AG04450 (cell line): ENCODE measurements around the gene LEFTY2. TPM values are rescaled to one million over a fixed set of nuclear protein-coding genes. Genes with fewer than 3 reads are reported as not detected.
A peak's percentile ranks its signal among the peaks of the same experiment; 100 is the strongest.

Experiments
- CTCF ChIA-PET: fragments of 300-600, 350-600 bp; formaldehyde crosslinking; extraction: SDS; loops from one replicate; lab custom pipeline; 2022; ENCODE audit warnings: antibody characterized with exemption, inconsistent platforms; lab: Charles Lee
- POLR2A ChIA-PET: fragments of 350-600 bp; formaldehyde crosslinking; extraction: SDS; loops from one replicate; lab custom pipeline; 2021; ENCODE audit warnings: antibody characterized with exemption, inconsistent platforms; lab: Yijun Ruan, JAX
- DNase-seq: peaks from one replicate; pipeline ENCODE4 v3.0.0-alpha.2; 2011; ENCODE audit warnings: low read depth, low spot score
- H3K27ac ChIP-seq: one replicate; pipeline ENCODE4 v1.5.1; 2012; ENCODE audit warnings: low read depth, low read length, control low read depth
- H3K27me3 ChIP-seq: one replicate; pipeline ENCODE4 v1.6.0; 2012; ENCODE audit warnings: low read length; ENCODE audit not compliant: control insufficient read depth, insufficient read depth
- H3K4me3 ChIP-seq: 2 replicates; pipeline ENCODE4 v1.5.1; 2011; ENCODE audit warnings: mild to moderate bottlenecking, low read depth, low read length, control low read depth
- H3K9me3 ChIP-seq: 2 replicates; pipeline ENCODE4 v1.5.1; 2012; ENCODE audit warnings: low read length; ENCODE audit not compliant: control insufficient read depth, insufficient read depth
- polyA plus RNA-seq: library from polyadenylated mRNA; depleted of rRNA; stranded (reverse); fragments of >200 nt; gene quantifications from 2 replicates; pipeline ENCODE4 v1.2.3, GENCODE V29; 2011
- TF ChIP-seq, protein P1 (sequence below): IDR thresholded peaks from 2 replicates; pipeline ENCODE4 v1.5.1; 2011; ENCODE audit warnings: low read depth, low read length, control low read depth, inconsistent platforms

Gene LEFTY2
- polyA plus RNA-seq, 1 experiment: not detected

DNA sequence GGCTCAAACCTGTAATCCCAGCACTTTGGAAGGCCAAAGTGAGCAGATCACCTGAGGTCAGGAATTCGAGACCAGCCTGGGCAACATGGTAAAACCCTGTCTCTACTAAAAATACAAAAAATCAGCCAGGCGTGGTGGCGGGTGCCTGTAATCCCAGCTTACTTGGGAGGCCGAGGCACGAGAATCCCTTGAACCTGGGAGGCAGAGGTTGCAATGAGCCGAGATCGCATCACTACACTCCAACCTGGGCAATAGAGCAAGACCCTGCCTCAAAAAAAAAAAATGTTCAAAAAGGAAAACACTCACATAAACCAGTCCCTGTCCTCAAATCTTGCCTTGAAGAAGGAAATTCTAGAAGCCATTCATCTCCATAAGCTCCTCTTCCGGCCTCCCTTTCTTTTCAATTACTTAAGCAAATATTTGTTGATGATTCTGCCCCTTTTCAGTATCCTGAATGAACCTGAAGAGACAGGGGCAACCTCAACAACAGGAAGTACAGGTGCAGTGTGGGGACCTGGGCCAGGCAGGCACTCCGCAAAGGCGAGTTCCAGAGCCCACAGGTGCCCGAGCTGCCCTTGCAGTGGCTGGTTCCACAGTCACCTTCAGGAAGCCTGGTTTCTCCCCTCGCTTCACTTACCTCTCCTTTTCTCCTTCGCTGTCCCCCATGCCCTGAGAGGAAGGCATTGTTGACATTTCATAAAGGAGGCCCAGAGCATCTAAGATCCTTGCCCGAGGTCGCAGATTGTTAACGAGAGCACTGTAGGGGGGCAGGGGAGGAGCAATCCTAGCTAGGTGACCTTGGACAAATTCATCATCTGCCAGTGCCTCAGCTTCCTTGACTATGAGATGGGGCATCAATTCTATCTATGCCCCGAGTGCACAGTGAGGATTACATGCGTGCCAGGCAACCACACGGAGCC lies 43.2 kb downstream of the LEFTY2 start:
- no peak overlapping the region for H3K27ac ChIP-seq
- DNase-seq: no peak
- H3K27me3 ChIP-seq: no peaks in the 10 kb centered on the region
- ChIA-PET CTCF (interaction anchor here (0.6 to 2.2 kb wide), 5 partner anchors 14 to 423 kb away, joined by 3 to 8 read pairs (median 3); partner anchors contain the start of gene TMEM63A), POLR2A (no interaction called here)
- H3K4me3 ChIP-seq: no peak overlapping the region
- TF ChIP-seq, protein P1, sequence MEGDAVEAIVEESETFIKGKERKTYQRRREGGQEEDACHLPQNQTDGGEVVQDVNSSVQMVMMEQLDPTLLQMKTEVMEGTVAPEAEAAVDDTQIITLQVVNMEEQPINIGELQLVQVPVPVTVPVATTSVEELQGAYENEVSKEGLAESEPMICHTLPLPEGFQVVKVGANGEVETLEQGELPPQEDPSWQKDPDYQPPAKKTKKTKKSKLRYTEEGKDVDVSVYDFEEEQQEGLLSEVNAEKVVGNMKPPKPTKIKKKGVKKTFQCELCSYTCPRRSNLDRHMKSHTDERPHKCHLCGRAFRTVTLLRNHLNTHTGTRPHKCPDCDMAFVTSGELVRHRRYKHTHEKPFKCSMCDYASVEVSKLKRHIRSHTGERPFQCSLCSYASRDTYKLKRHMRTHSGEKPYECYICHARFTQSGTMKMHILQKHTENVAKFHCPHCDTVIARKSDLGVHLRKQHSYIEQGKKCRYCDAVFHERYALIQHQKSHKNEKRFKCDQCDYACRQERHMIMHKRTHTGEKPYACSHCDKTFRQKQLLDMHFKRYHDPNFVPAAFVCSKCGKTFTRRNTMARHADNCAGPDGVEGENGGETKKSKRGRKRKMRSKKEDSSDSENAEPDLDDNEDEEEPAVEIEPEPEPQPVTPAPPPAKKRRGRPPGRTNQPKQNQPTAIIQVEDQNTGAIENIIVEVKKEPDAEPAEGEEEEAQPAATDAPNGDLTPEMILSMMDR: no peak
- H3K9me3 ChIP-seq: no peaks in the 10 kb centered on the region

DNA sequence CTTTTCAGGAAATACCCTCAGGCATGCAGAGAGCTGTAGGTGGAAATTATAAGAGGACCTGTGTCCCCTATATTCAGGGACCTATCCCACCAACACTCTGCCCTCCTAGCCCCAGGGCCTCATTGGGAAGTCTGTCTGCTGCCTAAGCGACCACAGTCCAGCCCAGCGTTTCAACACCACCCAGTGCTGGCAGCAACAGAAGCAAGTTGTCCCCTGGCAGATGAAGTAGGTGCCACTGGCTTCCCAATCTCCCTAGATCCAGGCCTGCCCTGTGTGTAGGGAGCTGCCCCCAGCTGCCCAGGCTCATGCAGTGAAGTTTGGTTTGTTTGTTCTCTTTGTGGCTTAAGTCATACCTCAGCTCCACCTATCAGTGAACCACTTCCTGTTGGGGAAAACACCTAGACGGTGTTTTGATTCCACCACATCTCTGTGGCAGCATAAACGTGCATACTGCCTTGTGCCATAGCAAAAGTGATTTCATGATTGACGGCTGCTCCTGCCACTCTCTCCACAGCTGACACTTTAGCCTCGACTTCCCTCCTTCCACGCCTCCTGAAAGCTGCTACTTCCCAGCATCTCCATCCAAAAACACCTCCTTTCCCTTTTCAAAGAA lies 44.0 kb downstream of the LEFTY2 start:
- H3K9me3 ChIP-seq: no peaks in the 10 kb centered on the region
- peak overlapping the region; percentile 11 for H3K27ac ChIP-seq
- ChIA-PET CTCF (interaction anchor here (1.2 to 2.9 kb wide), 3 partner anchors 14 to 90 kb away, joined by 3 to 9 read pairs (median 3); partner anchors contain the start of gene TMEM63A), POLR2A (no interaction called here)
- no peak for DNase-seq
- TF ChIP-seq, protein P1: no peak
- H3K4me3 ChIP-seq: no peak overlapping the region
- no peaks in the 10 kb centered on the region for H3K27me3 ChIP-seq

DNA sequence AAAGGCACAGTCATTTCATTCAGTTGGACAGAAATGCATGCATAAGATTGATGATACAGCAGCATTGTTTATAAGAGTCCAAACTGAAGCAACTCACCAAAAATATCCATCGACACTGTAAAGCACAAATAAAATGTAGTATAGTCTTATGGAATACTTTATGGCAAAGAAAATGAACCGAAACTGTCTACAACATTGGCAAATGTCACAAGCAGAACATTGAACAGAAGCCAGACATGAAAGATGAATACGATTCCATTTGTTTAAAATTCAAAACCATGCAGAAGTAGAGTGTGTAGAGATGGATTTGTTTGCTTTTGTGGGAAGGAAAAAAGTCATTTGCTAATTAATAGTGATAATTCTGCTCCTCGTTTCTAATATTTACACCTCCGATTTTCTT lies 44.5 kb downstream of the LEFTY2 start:
- no peak overlapping the region for H3K27ac ChIP-seq
- ChIA-PET POLR2A (no interaction called here), CTCF (interaction anchor here (0.7 to 2.9 kb wide), 4 partner anchors 15 to 189 kb away, joined by 3 to 9 read pairs (median 8); no protein-coding TSS in a partner anchor)
- no peaks in the 10 kb centered on the region for H3K27me3 ChIP-seq
- TF ChIP-seq, protein P1: no peak
- H3K4me3 ChIP-seq: no peak overlapping the region
- H3K9me3 ChIP-seq: no peaks in the 10 kb centered on the region
- no peak for DNase-seq

DNA sequence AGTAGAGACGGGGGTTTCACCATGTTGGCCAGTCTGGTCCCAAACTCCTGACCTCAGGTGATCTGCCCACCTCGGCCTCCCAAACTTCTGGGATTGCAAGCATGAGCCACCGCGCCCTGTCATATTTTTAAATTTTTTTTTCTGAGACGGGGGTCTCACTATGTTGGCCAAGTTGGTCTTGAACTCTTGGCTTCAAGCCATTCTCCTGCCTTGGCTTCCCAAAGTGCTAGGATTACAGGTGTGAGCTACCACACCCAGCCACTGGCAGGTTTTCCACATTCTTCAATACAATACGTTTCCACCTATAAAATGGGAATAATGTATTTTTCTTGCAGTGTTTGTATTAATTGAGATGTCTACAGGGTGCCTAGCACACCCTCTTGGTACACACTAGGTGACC lies 48.7 kb downstream of the LEFTY2 start:
- H3K4me3 ChIP-seq: no peak overlapping the region
- ChIA-PET CTCF (interaction anchor here (2.0 kb wide), 1 partner anchor 19 kb away, joined by 7 read pairs; no protein-coding TSS in a partner anchor), POLR2A (no interaction called here)
- TF ChIP-seq, protein P1: no peak
- H3K27ac ChIP-seq: no peak overlapping the region
- H3K27me3 ChIP-seq: no peaks in the 10 kb centered on the region
- no peak for DNase-seq
- no peaks in the 10 kb centered on the region; the same call in 1 of the 2 replicates for H3K9me3 ChIP-seq
